Peyer's patch (tissue), 4 donors: ENCODE measurements around the gene PSME3. TPM values are rescaled to one million over a fixed set of nuclear protein-coding genes. Genes with fewer than 3 reads are reported as not detected.
"Not testable (repeated sequence)": the region's sequence is repeated elsewhere in the genome, so short reads cannot be mapped to it uniquely, and the experiment has no call there.

Experiments
- DNase-seq, 3 donors: peaks; one replicate each; pipeline ENCODE4 v3.0.0-alpha.2; 2017 to 2019
- H3K27ac ChIP-seq, 4 donors: fragments of 200-600 bp; sonication (generic); one replicate each; pipeline ENCODE4 v1.5.1; 2016 to 2019
- H3K27me3 ChIP-seq, 2 donors: fragments of 200-600 bp; sonication (generic); one replicate each; pipeline ENCODE4 v1.5.1; 2019
- H3K36me3 ChIP-seq, 3 donors: fragments of 200-600 bp; sonication (generic); one replicate each; pipeline ENCODE4 v1.5.1; 2016 to 2019
- H3K4me1 ChIP-seq, 4 donors: fragments of 200-600 bp; sonication (generic); one replicate each; pipeline ENCODE4 v1.5.1; 2016 to 2019
- H3K4me3 ChIP-seq, 4 donors: fragments of 200-600 bp; sonication (generic); 1 replicate in 3 of 4; 2 replicates in 1 of 4; pipeline ENCODE4 v1.5.1; 2016 to 2019; ENCODE audit warnings: mild to moderate bottlenecking in 1 of 4
- H3K9me3 ChIP-seq, 4 donors: fragments of 200-600 bp; sonication (generic); one replicate each; pipeline ENCODE4 v1.5.1; 2016 to 2019; ENCODE audit warnings: mild to moderate bottlenecking in 1 of 4
- CTCF ChIP-seq, 6 experiments: fragments of 450-650 bp in 4 of 6; fragments of 200-600 bp in 2 of 6; sonication (generic) in 1 of 6; IDR thresholded peaks; one replicate each; pipeline ENCODE4 v1.5.1; 2017 to 2019; ENCODE audit warnings: antibody characterized with exemption in 6 of 6, mild to moderate bottlenecking in 3 of 6, moderate library complexity in 1 of 6
- POLR2A ChIP-seq, 2 donors: fragments of 450-650 bp; IDR thresholded peaks; one replicate each; pipeline ENCODE4 v1.5.1; 2017; ENCODE audit warnings: antibody characterized with exemption in 2 of 2, mild to moderate bottlenecking in 2 of 2, moderate library complexity in 2 of 2
- total RNA-seq, 4 donors: library from RNA; depleted of rRNA; stranded (reverse); fragments of >200 nt; gene quantifications; one replicate each; pipeline ENCODE4 v1.1.0, GENCODE V29; 2016

Gene PSME3
- total RNA-seq, 4 donors from 2014 or later = 45.6 to 75.9 (median 59.8) TPM

- no peak for TF ChIP-seq CTCF (IDR thresholded peaks at IDR 0.05)
- TF ChIP-seq POLR2A (IDR thresholded peaks at IDR 0.05) = no peak
- no peaks in the 10 kb centered on the region for H3K27me3 ChIP-seq
- H3K4me3 ChIP-seq = peak overlapping the region in 2 of 4 donors; percentile 3 to 43
- H3K27ac ChIP-seq = peak overlapping the region; percentile 8 to 76 (median 54)
- H3K36me3 ChIP-seq = no peaks in the 10 kb centered on the region
- DNase-seq = no peak
- no peaks in the 10 kb centered on the region for H3K9me3 ChIP-seq
- peaks cover 0 to 22% (median 0%) of the 10 kb centered on the region in 4 donors for H3K4me1 ChIP-seq
Observed at GRCh38 chr17:42852351-42852750, 19.2 kb downstream of the PSME3 start.

- no peak for DNase-seq
- H3K4me3 ChIP-seq = peak overlapping the region in 2 of 4 donors; percentile 12 to 43
Observed at GRCh38 chr17:42853004-42853403, 19.8 kb downstream of the PSME3 start.

GRCh38 chr17:42853597-42853967 lies 20.4 kb downstream of the PSME3 start:
- Histone ChIP-seq H3K36me3 (no peaks in the 10 kb centered on the region), H3K9me3 (no peaks in the 10 kb centered on the region), H3K27me3 (no peaks in the 10 kb centered on the region), H3K4me3 (peak overlapping the region in 1 of 4 donors; percentile 43), H3K27ac (peak overlapping the region in 2 of 4 donors; percentile 8 to 76), H3K4me1 (peaks cover 0 to 22% (median 0%) of the 10 kb centered on the region in 4 donors)
- TF ChIP-seq POLR2A (IDR thresholded peaks at IDR 0.05) (no peak), CTCF (IDR thresholded peaks at IDR 0.05) (no peak)
- DNase-seq = no peak

More at GRCh38 chr17:42853004-42853403, 19.8 kb downstream of the PSME3 start:
- no peaks in the 10 kb centered on the region for H3K9me3 ChIP-seq
- H3K27me3 ChIP-seq = no peaks in the 10 kb centered on the region
- H3K27ac ChIP-seq = peak overlapping the region; percentile 8 to 76 (median 54)
- H3K4me1 ChIP-seq = peaks cover 0 to 22% (median 0%) of the 10 kb centered on the region in 4 donors
- no peaks in the 10 kb centered on the region for H3K36me3 ChIP-seq
- TF ChIP-seq CTCF (IDR thresholded peaks at IDR 0.05) (no peak), POLR2A (IDR thresholded peaks at IDR 0.05) (no peak)

GRCh38 chr17:42853968-42854790 lies 21.0 kb downstream of the PSME3 start:
- H3K9me3 ChIP-seq = no peaks in the 10 kb centered on the region
- DNase-seq = no peak
- H3K27me3 ChIP-seq = no peaks in the 10 kb centered on the region
- TF ChIP-seq CTCF (IDR thresholded peaks at IDR 0.05) (no peak), POLR2A (IDR thresholded peaks at IDR 0.05) (no peak)
- H3K27ac ChIP-seq = peak overlapping the region in 2 of 4 donors; percentile 10 to 76
- no peaks in the 10 kb centered on the region for H3K36me3 ChIP-seq
- peak overlapping the region in 1 of 4 donors; percentile 43 for H3K4me3 ChIP-seq
- peaks cover 0 to 17% (median 0%) of the 10 kb centered on the region in 4 donors for H3K4me1 ChIP-seq

GRCh38 chr17:42855048-42855596 lies 21.9 kb downstream of the PSME3 start:
- Histone ChIP-seq H3K27ac (no peak overlapping the region), H3K4me1 (peaks cover 0 to 7% (median 0%) of the 10 kb centered on the region in 4 donors), H3K9me3 (no peaks in the 10 kb centered on the region), H3K27me3 (no peaks in the 10 kb centered on the region), H3K4me3 (no peak overlapping the region), H3K36me3 (no peaks in the 10 kb centered on the region)
- TF ChIP-seq CTCF (IDR thresholded peaks at IDR 0.05) = no peak
- TF ChIP-seq POLR2A (IDR thresholded peaks at IDR 0.05) = no peak
- DNase-seq = no peak

- not testable (repeated sequence) for H3K4me3 ChIP-seq, DNase-seq, H3K9me3 ChIP-seq, H3K36me3 ChIP-seq, H3K27me3 ChIP-seq, H3K4me1 ChIP-seq, H3K27ac ChIP-seq
Observed at GRCh38 chr17:42856093-42856492, 22.9 kb downstream of the PSME3 start.

GRCh38 chr17:42856516-42856915 lies 23.3 kb downstream of the PSME3 start:
- not testable (repeated sequence) for H3K9me3 ChIP-seq, DNase-seq, H3K27ac ChIP-seq, H3K4me1 ChIP-seq, H3K27me3 ChIP-seq, H3K4me3 ChIP-seq, H3K36me3 ChIP-seq
